ENCODE data around the gene INO80C. TPM values are rescaled to one million over a fixed set of nuclear protein-coding genes. Genes with fewer than 3 reads are reported as not detected.

Gene INO80C
- total RNA-seq, 1 donor from 2014 or later = 34.6 TPM

GRCh38 chr18:35515460-35516130 lies 17.8 kb upstream of the INO80C start:
- no peak overlapping the region for H3K4me3 ChIP-seq
- peaks cover 3% of the 10 kb centered on the region for H3K4me1 ChIP-seq
- DNase-seq (no peak), ATAC-seq (no peak)
- intact Hi-C loops (cut with DNase I) = no loop called here
- no peak overlapping the region for H3K27ac ChIP-seq
- no peaks in the 10 kb centered on the region for H3K9me3 ChIP-seq
- TF ChIP-seq, protein P1, sequence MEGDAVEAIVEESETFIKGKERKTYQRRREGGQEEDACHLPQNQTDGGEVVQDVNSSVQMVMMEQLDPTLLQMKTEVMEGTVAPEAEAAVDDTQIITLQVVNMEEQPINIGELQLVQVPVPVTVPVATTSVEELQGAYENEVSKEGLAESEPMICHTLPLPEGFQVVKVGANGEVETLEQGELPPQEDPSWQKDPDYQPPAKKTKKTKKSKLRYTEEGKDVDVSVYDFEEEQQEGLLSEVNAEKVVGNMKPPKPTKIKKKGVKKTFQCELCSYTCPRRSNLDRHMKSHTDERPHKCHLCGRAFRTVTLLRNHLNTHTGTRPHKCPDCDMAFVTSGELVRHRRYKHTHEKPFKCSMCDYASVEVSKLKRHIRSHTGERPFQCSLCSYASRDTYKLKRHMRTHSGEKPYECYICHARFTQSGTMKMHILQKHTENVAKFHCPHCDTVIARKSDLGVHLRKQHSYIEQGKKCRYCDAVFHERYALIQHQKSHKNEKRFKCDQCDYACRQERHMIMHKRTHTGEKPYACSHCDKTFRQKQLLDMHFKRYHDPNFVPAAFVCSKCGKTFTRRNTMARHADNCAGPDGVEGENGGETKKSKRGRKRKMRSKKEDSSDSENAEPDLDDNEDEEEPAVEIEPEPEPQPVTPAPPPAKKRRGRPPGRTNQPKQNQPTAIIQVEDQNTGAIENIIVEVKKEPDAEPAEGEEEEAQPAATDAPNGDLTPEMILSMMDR (IDR thresholded peaks at IDR 0.05) = no peak
- H3K27me3 ChIP-seq = no peaks in the 10 kb centered on the region
- no peaks in the 10 kb centered on the region for H3K36me3 ChIP-seq

DNA sequence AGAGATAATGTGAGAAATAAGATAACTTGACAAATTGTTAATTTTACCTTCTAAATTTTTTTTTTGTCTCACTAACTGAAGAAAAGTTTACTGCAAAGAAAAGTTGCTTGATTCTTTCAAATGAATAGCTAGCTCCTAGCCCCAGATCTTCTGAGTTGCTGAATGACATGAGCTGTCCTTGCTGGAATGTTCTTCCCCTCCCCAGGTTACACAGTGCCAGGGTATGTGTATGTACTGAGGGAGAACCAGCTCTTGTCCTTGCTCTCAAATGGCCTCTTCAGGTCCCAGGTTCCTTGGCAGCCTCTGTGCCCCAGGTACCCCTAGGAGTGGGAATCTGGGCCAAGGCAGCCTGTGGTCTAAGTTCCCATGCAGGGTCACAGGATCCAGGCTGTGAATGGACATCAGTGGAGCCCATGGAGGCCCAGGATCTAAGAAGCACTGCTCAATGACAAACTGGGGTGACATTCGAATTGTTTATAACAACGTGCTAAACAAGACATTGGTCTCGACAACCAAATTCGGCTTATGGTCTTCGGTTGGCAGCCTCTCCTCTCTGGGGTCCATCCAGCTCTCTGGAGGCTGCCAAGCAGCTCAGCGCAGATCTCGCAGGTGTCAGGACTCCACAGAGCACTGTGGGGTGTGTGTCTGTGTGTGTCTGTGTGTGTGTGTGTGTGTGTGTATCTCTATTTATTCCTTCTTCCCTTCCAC lies 17.1 kb upstream of the INO80C start:
- Histone ChIP-seq H3K27ac (no peak overlapping the region), H3K4me1 (peaks cover 3% of the 10 kb centered on the region), H3K36me3 (no peaks in the 10 kb centered on the region), H3K27me3 (no peaks in the 10 kb centered on the region), H3K4me3 (no peak overlapping the region), H3K9me3 (no peaks in the 10 kb centered on the region)
- TF ChIP-seq, protein P1 (IDR thresholded peaks at IDR 0.05) = no peak
- intact Hi-C loops (cut with DNase I) = no loop called here
- DNase-seq (no peak), ATAC-seq (peak; percentile 9)

DNA sequence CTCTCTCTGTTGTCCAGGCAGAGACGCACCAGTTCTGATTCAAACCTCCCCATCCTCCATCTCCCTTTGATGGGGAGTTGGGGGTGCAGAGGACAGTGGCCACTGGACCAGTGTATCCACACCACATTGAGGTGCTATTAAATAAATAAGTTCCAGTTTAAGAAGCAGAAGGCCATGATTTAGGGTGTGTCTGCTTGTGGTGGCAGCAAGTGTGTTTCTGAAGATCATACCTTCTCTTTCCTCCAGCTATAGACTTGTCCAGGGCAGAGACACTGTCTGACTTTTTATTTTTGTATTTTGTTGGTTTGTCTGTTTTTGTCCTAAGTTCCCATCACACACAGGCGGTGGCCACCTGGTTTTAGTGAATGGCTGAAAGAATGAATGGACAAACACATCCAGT lies 16.5 kb upstream of the INO80C start:
- H3K4me1 ChIP-seq = peaks cover 3% of the 10 kb centered on the region
- intact Hi-C loops (cut with DNase I) = no loop called here
- no peak overlapping the region for H3K4me3 ChIP-seq
- TF ChIP-seq, protein P1 (IDR thresholded peaks at IDR 0.05) = no peak
- H3K27ac ChIP-seq = peak overlapping the region; percentile 61
- DNase-seq (no peak), ATAC-seq (no peak)
- no peaks in the 10 kb centered on the region for H3K36me3 ChIP-seq
- H3K27me3 ChIP-seq = no peaks in the 10 kb centered on the region
- no peaks in the 10 kb centered on the region for H3K9me3 ChIP-seq

DNA sequence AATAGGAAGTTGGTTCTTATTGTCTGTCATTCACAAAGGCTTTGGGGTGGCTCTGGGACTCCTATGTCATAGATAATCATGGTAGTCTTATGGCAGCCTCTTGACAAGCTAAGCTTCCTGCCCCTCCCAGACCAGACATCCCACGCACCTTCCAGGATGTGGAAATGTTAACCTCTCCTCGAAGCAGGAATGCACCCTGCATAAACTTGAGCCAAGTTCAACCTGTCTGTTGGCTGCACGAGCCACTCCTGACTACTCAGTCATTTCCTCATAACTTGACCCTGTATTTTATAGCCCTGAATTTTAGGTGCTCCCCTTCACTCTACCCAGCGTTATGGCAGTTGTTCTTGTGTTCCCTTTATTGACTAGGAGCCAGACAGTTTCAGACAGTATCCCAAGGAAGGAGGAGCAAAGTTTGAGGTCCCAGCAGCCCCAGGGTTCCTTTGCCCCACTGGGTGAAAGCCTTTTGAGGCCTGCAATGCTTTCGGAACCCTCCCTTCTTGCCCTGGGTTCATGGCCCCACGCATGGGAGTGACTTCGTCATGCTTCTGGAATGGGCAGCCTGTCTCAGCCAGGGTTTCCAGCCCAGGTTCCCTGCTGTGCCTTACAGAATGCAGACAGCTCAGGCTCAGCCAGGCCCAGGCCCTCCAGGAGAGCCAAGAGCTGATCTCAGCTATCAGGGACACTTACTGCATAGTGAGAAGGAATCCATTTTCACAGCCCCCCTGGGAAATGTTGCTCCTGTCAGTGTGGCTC lies 15.6 kb upstream of the INO80C start:
- Histone ChIP-seq H3K4me1 (peaks cover 3% of the 10 kb centered on the region), H3K27ac (peak overlapping the region; percentile 61), H3K36me3 (no peaks in the 10 kb centered on the region), H3K9me3 (no peaks in the 10 kb centered on the region), H3K4me3 (no peak overlapping the region), H3K27me3 (no peaks in the 10 kb centered on the region)
- TF ChIP-seq, protein P1 (IDR thresholded peaks at IDR 0.05) = no peak
- ATAC-seq = peak; percentile 80
- intact Hi-C loops (cut with DNase I) = no loop called here
- peak; percentile 69 for DNase-seq

DNA sequence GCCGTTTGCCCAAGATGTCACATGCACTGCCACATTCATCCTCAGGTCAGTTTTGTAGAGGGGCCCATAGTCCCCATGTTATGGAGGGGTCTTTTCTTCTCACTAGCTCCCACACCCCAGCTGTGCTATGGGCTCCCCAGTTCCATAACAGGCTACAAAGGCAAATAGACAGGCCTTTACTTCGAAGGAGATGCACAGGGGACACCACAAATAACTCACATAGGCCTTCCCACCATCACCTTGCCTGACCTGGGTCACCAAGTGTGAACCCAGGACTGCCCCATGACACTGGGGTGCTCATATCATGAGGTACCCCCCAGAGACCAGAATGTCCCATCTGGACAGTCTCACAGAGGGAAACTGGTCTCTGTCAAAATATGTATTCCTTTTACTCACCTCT lies 15.0 kb upstream of the INO80C start:
- intact Hi-C loops (cut with DNase I) = no loop called here
- no peak overlapping the region for H3K4me3 ChIP-seq
- peaks cover 5% of the 10 kb centered on the region for H3K4me1 ChIP-seq
- ATAC-seq (no peak), DNase-seq (no peak)
- TF ChIP-seq, protein P1 (IDR thresholded peaks at IDR 0.05) = no peak
- no peaks in the 10 kb centered on the region for H3K36me3 ChIP-seq
- peak overlapping the region; percentile 61 for H3K27ac ChIP-seq
- no peaks in the 10 kb centered on the region for H3K27me3 ChIP-seq
- H3K9me3 ChIP-seq = no peaks in the 10 kb centered on the region
